Measurements from ENCODE around the gene GRID1.

Gene GRID1

DNA sequence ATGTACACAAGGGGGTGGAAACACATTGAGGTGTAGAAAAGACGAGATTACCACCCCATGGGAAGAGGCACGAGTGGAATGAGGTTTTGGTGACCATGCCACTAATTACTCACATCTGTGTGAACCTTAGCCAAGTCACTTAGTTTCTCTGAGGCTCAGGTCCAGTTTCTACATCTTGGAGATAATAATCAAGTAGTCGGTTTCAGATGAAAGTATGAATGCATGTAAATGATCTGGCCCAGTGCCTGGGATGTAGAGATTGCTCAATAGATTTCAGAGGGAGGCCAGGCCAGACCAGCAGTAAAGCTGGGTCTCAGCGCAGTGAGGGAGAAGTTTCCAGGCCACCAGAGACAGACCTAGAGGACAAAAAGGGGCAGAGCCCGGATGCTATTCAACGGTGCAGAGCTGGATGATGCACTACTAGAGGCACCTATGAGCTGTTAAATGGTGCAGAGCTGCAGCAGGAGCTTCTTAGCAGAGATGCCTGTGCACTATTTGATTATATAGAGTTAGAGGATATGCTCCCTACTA is 725.1 kb downstream of the GRID1 start:
- DNase-seq, result no peak

DNA sequence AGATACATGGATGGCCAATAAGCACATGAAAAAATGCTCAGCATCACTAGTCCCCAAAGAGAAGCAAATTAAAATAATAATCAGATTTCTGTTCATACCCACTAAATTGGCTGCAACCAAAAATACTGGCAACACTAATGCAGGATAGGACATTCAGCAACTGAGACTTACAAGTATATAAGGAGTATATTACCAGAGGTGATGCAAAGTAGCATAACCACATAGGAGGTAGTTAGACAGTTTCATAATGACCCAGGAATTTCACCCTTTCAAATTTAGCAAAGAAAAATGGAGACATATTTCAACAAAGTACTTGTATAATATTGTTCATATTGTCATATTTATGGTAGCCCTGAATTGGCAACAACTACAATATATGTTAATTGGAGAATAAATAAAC is 727.8 kb downstream of the GRID1 start:
- DNase-seq, result no peak

DNA sequence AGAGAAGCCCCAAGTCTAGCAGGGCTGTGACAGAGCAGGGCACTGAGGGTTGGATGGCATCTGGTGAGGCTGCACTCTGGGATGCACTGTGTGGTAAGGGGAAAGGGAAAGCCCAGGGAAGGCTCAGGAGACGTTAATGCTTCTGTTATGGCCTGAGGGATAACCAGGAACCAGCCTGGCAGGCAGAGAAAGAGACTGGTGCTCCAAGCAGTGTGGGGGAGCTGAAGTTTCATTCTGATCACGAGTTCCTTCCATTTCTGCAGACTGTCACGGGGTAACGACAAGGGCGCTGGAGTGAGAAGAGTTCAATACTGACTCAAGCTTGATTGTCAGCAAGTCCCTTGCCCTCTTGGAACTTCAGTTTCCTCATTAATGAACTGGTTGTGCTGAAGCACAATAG is 730.9 kb downstream of the GRID1 start:
- no peak for DNase-seq

DNA sequence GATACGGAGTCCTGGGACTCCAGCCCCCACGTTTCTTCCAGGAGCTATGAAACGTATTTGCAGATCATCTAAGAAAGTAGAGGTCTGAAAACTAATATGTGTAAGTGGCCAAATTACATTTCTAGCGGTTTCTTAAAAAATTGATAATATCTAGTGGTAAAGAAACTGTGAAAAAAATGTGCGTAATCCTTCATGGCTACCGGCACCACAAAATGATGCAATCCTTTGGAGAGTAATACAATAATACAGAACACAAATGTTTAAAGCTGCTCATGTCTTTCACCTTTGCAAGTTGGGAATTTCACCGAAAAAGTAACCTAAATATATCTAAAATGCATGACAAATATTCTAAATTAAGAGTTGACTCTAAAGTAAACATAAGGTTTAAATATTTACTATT is 742.1 kb downstream of the GRID1 start:
- DNase-seq, result no peak

DNA sequence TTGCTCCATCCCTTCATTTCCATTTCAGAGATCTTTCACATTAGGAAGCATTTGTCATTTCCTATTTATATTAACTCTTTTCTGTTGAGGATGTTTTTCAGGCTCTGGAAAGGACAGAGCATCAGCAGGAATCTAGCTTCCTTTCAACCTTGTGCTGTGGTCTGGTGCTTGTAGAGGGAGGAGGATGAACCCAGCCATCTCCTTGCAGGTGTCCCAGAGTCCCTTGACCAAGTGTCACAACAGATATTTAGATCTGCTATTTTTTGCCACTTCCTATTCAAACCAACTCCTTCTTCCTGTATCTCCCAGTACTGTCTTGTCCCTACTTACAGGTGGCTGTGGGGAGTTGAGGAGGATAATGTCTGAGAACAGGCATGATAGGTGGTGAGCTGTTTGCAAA is 742.8 kb downstream of the GRID1 start:
- no peak for DNase-seq

DNA sequence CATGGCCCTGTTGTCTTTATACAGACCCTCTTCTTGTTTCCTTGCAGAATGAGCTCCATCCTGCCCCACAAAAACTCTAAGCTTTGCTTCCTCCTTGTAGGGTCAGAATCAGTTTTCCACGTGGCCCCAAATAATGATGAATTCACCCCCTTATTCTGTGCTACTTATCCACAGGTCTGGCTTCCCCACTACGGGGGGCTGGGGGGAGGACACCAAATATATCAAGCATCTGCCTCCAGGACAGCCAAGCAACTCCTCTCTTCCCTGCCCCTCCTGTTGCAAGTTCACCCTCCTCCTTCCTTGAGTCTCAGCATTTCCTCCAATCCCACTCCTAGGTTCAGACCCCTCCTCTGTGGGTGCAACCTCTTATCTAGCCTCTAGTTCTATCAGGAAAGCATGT is 743.3 kb downstream of the GRID1 start:
- no peak for DNase-seq

DNA sequence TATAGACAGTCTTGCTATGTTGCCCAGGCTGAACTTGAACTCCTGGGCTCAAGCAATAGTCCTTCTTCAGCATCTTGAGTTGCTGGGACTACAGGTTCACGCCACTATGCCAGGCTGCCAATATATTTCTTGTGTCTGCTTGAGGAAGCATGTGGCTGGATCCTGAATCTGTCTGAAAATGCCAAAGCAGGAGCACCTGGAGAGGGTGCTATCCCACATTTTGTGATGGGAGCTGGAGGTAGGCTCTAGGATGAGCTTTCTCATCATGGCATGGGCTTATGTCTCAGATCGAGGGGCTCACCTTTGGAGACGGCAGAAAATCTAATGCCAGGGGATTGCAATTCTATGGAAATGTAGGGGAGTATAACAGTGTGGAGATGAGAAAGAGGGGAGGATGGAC is 744.2 kb downstream of the GRID1 start:
- no peak for DNase-seq

DNA sequence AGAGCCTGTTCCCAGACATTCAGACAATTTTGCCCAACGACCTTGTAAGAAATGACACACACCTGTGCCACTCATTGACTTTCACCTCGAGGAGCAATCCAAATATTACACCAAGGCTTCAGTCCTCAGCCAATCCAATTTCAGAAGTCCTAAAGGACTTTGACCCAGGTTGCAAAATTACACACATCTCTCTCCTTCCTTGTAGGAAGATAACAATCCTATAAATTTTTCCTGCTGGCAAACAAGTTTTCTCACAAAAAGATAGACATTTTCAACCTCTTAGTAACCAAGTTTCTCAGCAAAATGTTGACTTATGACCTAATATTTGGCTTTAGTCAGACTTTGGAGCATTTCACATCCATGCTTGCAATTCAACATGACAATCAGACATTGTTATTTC is 745.0 kb downstream of the GRID1 start:
- DNase-seq, result no peak

DNA sequence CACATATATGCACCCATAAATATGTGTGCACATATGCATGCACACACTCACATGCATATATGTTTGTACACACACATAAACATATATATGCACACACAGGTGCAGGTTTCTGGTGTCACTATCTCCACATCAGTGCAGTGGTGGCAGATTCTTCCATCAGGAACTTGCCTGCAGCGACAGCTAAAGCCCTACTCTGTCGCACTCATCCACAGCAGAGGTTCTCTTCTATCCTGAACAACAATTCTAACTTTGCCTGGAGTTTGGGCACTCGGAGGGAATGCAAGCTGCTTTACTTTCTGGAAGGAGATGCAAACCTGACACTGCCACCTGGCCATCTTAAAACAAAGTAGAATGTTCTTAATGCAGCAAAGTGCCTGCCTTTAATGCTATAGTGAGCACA is 745.8 kb downstream of the GRID1 start:
- DNase-seq, result no peak

DNA sequence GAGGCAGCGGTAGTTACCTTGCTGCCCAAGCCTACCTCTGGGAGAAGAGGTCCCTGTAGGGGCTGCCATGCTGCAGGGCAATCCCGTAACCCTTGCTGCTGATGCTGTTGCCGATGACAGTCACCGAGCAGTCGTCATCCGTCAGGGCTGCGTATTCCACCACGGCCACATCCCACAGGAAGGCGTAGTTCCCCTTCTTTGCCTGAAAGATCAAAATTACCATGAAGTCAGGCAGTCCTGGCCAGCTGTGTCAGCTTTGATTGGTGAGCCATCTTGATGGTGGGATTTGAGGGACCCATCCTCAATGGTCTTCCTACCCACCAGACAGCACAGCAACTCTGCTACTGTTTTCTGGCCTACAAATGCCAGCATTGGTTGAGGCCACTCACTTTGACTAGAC is 746.8 kb downstream of the GRID1 start:
- no peak for DNase-seq

DNA sequence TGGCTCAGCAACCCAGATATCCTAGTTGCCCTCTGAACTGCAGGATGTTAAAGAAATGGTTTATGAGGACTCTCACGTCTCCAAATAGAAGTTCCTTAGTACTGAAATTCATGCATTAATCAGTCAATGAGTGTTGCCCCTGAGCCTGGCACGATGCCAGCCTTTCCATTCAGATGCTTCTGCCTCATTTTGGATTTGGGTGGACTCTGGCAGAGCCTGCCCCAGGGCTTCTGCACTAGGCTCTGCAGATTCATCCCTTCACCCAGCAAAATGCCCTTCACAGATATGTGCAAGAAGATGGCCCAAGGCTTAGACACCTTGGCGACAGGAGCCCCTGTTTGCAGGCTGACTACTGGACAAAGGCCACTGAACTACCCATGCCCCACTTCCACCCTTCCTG is 747.8 kb downstream of the GRID1 start:
- no peak for DNase-seq

DNA sequence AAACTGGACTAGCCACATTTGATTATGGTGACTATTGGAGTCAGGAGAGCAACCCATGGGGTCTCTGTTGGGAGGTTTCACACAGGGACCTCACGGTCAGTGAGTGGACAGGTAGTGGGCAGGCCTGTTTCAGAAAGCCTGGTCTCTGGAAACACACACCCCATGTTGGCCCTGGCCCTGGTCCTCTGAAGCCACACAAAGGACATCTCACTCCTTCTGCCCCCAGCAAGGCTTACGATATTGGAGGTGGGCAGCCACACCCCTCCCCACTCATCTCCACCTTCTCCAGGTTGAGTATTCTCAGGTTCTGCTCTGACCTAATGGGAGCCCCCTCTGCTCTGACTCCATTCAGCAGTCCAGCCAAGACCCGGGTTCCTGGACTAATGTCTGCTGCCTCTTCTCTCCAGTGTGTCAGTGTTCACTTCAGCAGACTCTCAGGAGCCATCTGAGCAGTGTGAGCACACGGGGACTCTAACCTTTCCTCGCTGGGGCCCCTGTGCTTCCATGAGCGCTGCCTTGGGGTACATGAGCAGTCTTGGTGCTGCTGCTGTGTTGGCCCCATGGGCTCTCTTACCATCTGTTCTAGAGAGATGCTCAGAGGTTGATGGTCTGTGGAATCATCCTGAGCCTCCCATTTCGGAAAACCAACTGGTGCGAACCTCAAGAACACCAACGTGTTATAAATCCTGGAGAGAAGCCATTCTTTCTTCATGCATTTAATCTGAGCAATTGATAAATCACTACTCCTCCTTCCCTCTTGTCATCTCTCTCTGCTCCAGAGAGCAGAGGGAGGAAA is 748.6 kb downstream of the GRID1 start:
- DNase-seq, result no peak

DNA sequence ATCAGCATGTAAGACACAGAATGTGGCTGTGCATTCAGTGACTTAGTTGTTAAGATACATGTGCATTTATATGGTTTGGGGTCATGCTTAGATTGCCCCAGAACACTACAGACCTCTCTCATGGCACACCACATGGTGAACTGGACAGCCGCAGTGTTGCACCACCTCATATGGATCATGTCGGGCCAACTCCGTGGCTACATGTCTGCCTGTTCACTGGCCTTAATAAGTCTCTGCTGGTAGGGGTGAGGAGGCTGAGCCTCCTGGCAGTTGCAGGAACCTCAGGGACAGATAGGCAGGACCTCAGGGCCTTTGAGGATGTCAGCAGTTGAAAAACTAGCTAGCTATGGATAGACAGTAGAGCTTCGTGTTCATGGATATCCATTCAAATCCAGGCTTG is 751.0 kb downstream of the GRID1 start:
- DNase-seq, result no peak

DNA sequence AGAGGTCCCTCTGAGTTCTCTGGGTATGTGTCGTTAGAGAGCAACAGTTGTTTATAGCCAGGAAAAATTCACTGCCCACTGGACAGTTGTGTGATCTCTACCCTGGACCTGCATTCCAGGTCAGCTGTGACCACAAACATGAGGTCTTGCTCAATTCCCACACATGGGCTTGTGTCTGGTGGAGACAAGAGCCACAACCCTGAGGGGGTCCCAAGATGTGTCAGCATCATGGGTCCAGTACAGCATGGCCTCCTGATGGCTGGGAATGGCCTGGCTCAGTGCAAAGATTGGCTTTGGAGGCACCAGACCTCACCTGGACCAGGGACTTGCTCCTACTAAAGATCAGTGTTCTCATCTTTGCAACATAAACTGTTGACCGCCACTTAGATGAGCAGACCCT is 751.6 kb downstream of the GRID1 start:
- DNase-seq, result no peak

DNA sequence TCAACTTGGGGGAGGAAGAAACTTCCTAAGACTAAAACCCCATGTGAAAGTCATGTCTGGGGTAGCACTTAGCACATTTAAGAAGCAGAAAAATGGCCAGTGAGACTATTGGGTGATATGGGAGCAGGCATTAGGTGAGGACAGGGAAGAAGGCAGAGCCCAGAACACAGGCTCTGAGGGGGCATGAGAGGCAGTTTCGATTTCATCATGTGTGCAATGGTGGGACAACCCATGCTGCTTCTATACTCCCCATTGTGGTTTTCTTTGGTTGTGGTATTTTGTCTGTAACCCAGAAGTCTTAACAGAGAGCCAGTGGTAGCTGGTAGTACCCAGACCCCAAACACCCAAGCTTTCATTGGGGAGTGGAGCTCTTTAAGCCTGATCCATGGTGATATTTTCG is 752.0 kb downstream of the GRID1 start:
- no peak for DNase-seq

DNA sequence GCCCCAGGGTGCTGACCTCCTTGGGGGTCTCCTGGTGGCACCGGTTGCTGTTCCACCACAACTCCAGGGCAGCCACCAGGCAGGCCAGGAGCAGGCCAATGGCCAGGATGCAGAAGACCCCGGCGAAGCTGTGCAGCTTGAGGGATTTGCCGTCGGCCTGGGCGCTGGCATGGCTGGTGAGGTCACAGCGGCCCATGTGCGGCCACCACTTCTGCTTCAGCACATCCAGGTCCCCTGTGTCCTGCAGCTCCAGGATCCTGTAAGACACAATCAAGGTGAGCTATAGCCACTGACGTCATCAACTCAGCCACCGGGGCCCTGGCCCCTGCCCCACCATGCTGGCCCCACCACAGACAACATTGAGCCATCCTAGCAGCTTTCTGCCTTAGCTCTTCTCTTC is 753.2 kb downstream of the GRID1 start:
- no peak for DNase-seq

DNA sequence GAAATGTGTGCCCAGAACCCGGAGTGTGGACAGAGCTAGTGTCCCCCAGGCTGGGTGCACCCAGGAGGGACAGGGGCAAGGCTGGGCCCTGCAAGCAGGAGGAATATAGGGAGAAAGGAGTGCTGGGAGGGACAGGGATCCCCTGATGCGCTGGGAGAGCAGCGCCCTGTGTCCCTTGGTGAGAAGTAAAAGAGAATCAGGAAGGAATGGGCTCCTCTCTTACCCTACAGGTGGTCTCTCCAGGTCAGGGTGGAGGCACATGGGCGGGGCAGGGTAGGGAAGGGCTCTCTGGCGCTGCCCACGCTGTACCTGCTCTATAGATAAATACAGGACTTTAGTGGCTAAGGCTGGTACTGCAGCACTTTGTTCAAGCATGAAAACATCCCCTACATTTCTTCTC is 753.8 kb downstream of the GRID1 start:
- DNase-seq, result no peak

DNA sequence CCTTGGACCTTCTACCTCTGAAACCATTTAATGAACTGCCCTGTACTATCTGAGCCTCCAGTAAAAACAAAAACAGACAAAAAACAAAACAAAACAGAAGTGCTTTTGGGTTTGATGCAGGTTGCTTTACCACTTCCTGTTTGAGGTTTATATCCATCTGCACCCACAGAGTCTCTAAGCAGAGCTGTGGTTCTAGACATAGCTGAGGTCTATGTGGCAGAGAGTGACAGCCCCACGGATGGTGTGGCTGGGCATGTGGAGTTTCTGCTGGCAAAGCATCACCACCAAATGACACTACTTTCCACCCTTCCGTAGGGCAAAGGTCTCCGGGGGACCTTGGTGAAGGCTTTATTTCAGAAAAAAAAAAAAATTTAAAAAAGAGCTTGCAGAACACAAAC is 754.2 kb downstream of the GRID1 start:
- DNase-seq, result no peak

DNA sequence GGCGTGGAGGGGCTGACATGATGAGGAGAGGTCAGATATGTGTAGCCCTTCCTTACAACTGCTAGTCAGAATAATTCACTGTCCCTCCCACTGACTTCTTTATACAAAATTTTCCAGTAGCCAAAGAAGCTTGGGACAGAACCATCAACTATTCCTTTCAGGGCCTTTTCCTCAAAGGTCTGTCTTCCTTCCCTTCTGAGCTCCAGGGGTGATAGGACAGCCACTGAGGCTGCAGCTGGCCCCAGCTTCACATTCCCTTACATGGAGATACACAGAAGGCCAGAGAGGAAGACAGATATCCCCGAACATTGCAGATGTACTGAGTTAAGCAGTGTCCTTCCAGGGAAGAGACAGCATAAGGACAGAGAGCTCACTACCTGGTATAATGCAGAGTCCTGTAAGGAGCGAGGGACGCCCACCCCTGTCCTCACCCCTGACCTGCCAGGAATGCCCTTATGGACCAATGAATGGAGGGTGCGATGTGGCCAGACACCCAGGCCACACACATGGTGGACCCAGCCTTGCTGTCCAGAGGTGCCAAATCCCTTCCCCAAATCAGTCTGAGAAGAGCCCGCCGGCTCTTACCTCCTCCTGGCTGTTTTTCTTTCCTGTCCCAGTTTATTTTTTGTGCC is 754.7 kb downstream of the GRID1 start:
- DNase-seq, result no peak

DNA sequence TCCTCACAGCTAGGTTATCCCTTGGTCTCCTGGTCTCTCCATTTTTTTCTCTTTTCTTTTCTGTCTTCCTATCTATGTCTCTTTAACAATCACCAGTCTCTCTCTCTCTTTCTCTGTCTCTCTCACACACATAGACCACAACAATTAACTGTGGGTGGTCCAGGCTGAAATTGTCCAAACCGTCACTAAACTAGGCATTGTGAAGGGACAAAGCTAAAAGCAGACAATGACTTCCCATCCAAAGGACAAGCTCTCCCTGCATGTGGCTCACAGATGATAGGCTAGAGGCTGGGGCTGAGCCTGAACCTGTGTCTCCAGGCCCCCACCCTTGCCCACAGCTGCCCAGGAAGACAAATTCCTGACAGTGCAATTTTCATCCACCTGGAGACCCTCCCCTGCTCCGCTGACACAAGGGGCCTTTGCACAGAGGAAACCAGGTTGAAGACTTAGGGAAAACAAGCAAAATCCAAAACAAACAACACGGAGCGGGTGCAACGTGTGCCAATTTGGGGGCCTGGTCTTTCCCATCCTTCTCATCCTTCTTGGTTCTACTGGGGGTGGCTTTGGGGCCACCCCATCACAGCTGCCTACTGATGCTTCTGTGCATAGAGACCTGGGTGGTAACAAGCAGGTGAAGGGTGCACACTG is 755.4 kb downstream of the GRID1 start:
- no peak for DNase-seq

DNA sequence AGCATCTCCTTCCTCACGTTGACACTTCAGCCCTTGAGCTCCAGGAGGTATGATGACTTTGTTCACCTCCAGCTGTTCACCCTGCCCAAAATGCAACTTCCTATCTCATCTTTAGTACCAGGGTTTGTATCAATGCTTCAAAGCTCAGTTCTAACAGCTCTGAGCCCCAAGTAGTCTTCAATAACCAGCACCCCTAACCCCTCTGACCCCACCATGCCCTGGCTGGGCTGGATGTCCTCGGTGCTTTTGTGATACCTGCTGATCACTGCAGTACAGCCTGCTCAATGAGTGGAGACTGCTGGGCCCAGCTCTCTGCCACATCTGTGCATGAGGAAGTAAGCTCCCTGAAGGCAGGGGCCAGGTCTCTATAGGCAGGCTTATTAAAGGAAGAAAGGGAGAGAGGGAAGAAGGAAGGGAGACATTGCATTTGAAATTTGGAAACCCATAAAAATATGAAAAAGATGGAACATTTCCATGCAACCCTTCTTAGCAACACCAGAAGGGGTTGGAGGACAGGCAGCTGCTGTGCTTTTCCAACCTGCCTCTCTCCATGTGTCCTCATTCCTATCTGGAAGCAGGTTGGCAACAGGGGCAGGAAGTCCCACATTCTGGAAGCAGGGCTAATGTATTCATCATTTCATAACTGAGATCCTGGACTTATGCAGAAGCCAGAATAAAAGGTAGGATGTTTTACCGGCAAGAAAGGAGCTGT is 756.1 kb downstream of the GRID1 start:
- peak in 1 of 2 donors; percentile 41 for DNase-seq

DNA sequence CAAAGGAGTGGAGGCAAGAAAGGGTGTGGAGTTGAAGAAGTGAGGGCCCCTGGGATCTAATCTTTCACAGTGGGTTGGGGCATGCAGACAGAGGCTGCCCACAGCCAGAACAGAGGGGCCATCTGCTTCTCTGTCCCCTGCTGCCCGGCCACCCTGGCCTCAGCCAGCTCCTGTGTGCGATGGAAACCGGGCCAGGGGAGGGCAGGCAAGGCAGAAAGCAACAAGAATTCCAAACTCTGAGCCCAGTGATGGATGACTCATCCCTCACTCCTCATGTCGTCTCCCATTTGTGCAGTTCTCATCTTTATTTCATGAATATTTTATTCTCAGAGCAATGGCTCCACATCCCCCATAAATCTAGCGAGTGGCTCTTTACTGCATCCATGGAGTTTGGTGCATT is 757.1 kb downstream of the GRID1 start:
- DNase-seq, result no peak

DNA sequence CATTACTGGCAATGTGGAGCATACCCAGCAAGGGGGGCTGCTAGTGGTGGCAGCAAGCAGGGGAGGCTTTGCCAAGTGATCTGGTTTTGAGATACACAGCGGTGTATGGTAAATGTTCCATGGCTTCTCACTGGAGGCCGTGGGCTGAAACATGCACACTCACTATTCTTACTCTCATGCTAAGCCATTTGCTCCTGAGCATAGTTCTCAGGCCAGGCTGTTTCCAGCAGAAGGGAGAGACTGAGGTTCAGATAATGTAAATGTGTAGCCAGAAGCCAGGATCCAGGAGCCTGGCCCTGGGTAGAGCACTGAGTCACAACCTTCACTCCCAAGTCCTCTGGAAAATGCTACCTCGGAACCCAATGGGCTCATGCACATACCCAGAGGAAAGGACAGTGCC is 757.9 kb downstream of the GRID1 start:
- no peak for DNase-seq
